Panc1 (cell line): ENCODE data around the gene RPGRIP1.

Experiments
- CTCF ChIP-seq: fragments of 450-650 bp; IDR thresholded peaks from 2 replicates; pipeline ENCODE4 v1.5.1; 2017; ENCODE audit warnings: mild to moderate bottlenecking
- POLR2AphosphoS5 ChIP-seq: IDR thresholded peaks from 2 replicates; pipeline ENCODE4 v1.6.1; 2012; ENCODE audit warnings: mild to moderate bottlenecking, low read depth, low read length, moderate library complexity
- SIN3A ChIP-seq: IDR thresholded peaks from 2 replicates; pipeline ENCODE4 v1.6.1; 2012; ENCODE audit warnings: low read depth, mild to moderate bottlenecking, low read length, moderate library complexity, borderline replicate concordance; ENCODE audit not compliant: insufficient read depth
- TCF7L2 ChIP-seq: IDR thresholded peaks from 2 replicates; pipeline ENCODE4 v1.6.1; 2011; ENCODE audit warnings: mild to moderate bottlenecking, low read depth, low read length, inconsistent platforms

GRCh38 chr14:21261824-21262223, 18.1 kb upstream of the RPGRIP1 start:
- TF ChIP-seq CTCF (no peak), POLR2AphosphoS5 (no peak), TCF7L2 (no peak), SIN3A (no peak)
